GM12878 (cell line): Measurements from ENCODE around the gene ANKRD1. TPM values are rescaled to one million over a fixed set of nuclear protein-coding genes. Genes with fewer than 3 reads are reported as not detected.

Experiments used
- ATAC-seq: fragments of 200-7000 bp; cut with Tn5 transposase; 3 replicates; pipeline ENCODE4 v1.9.1; 2020; ENCODE audit warnings: mild to moderate bottlenecking, moderate library complexity
- BruUV-seq: library from RNA; stranded (reverse); fragments of 400-500 nt; replicated peaks from 2 replicates; lab custom pipeline; 2021; lab: Mats Ljungman, UMichigan
- CTCF ChIA-PET: fragments of 300-600 bp; sonication (Branson Sonifier 250); formaldehyde crosslinking; extraction: SDS; loops from one replicate; lab custom pipeline; 2021; ENCODE audit warnings: inconsistent platforms; lab: Yijun Ruan, JAX
- POLR2A ChIA-PET: fragments of 350-600 bp; formaldehyde crosslinking; extraction: SDS; loops from one replicate; lab custom pipeline; 2021; ENCODE audit warnings: inconsistent platforms; lab: Charles Lee
- RAD21 ChIA-PET: fragments of 300-600 bp; sonication (Branson Sonifier 250); formaldehyde crosslinking; loops from one replicate; lab custom pipeline; 2023; ENCODE audit warnings: antibody characterized with exemption; ENCODE audit not compliant: unreplicated experiment; lab: Charles Lee
- SMC1A ChIA-PET: fragments of 300-600 bp; sonication (Branson Sonifier 250); formaldehyde crosslinking; loops from one replicate; lab custom pipeline; 2023; ENCODE audit not compliant: unreplicated experiment, uncharacterized antibody; lab: Charles Lee
- DNase-seq: peaks from one replicate; pipeline ENCODE4 v3.0.0-alpha.2; 2011; ENCODE audit warnings: low read depth, low spot score
- FAIRE-seq: peaks from 3 replicates; lab custom pipeline; 2011; peaks lifted over from hg19 to GRCh38; lab: Jason Lieb, UNC
- H2AFZ ChIP-seq: 2 replicates; pipeline ENCODE4 v1.6.0; 2011; ENCODE audit warnings: low read depth, low read length, control low read depth; ENCODE audit not compliant: control insufficient read depth
- H3K27ac ChIP-seq: 2 replicates; pipeline ENCODE4 v1.5.1; 2011; ENCODE audit warnings: control low read depth; ENCODE audit not compliant: control insufficient read depth, insufficient read depth
- H3K27me3 ChIP-seq, 2 experiments: replicated peaks in 1 of 2; 2 replicates each; pipeline versions ENCODE4 v1.6.0 to v1.6.1; 2011; ENCODE audit warnings: low read length in 1 of 2; ENCODE audit not compliant: control insufficient read depth in 2 of 2, insufficient read depth in 2 of 2
- H3K36me3 ChIP-seq, 2 experiments: 2 replicates each; pipeline ENCODE4 v1.5.1; 2011; ENCODE audit warnings: low read length in 1 of 2; ENCODE audit not compliant: control insufficient read depth in 2 of 2, insufficient read depth in 2 of 2
- H3K4me1 ChIP-seq: 2 replicates; pipeline ENCODE4 v1.6.1; 2011; ENCODE audit warnings: mild to moderate bottlenecking, low read length, moderate library complexity, mixed read lengths; ENCODE audit not compliant: control insufficient read depth, insufficient read depth
- H3K4me2 ChIP-seq: 2 replicates; pipeline ENCODE4 v1.6.0; 2011; ENCODE audit warnings: control low read depth; ENCODE audit not compliant: control insufficient read depth, insufficient read depth
- H3K4me3 ChIP-seq: fragments of 200-600 bp; sonication (generic); 2 replicates; pipeline ENCODE4 v1.5.1; 2016
- H3K79me2 ChIP-seq: 2 replicates; pipeline ENCODE4 v1.6.0; 2011; ENCODE audit warnings: low read length; ENCODE audit not compliant: control insufficient read depth, insufficient read depth
- H3K9ac ChIP-seq: 2 replicates; pipeline ENCODE4 v1.8.0; 2011; ENCODE audit warnings: low read length, control low read depth, mixed read lengths; ENCODE audit not compliant: control insufficient read depth, insufficient read depth
- H3K9me3 ChIP-seq: replicated peaks from 3 replicates; pipeline ENCODE4 v1.5.1; 2011; ENCODE audit warnings: mild to moderate bottlenecking, low read length; ENCODE audit not compliant: control insufficient read depth, insufficient read depth
- H4K20me1 ChIP-seq: 2 replicates; pipeline ENCODE4 v1.6.0; 2011; ENCODE audit not compliant: control insufficient read depth, insufficient read depth
- DPF2 ChIP-seq: fragments of 450-650 bp; IDR thresholded peaks from 2 replicates; pipeline ENCODE4 v1.6.1; 2017; ENCODE audit warnings: mild to moderate bottlenecking
- EZH2 ChIP-seq: IDR thresholded peaks from 2 replicates; pipeline ENCODE4 v1.6.1; 2012; ENCODE audit warnings: low read depth, mild to moderate bottlenecking, control low read depth, inconsistent platforms, low read length, borderline replicate concordance; ENCODE audit not compliant: control insufficient read depth
- FOXM1 ChIP-seq: IDR thresholded peaks from 2 replicates; pipeline ENCODE4 v1.6.1; 2012; ENCODE audit warnings: low read depth, mild to moderate bottlenecking, inconsistent platforms, low read length, moderate library complexity
- LARP7 ChIP-seq: fragments of 450-650 bp; IDR thresholded peaks from 2 replicates; pipeline ENCODE4 v1.6.1; 2017; ENCODE audit warnings: mild to moderate bottlenecking
- ZNF24 ChIP-seq: fragments of 450-650 bp; IDR thresholded peaks from 2 replicates; pipeline ENCODE4 v1.6.1; 2017; ENCODE audit warnings: antibody characterized with exemption, mild to moderate bottlenecking
- WGBS: methylation state at CpG from one replicate; pipeline ENCODE4 v1.1.6; 2016; ENCODE audit warnings: low lambda C conversion rate; ENCODE audit not compliant: insufficient replicate concordance, insufficient coverage; ENCODE audit errors: missing lambda C conversion rate; 5-methylcytosine and 5-hydroxymethylcytosine counted together
- in situ Hi-C: fragments of 300-500 bp; cut with MboI; formaldehyde crosslinking; loops from 9 replicates; pipeline ENCODE4 v1.14.3; 2018; ENCODE audit warnings: mixed read lengths
- intact Hi-C: fragments of 100-400 bp; cut with micrococcal nuclease; formaldehyde crosslinking; loops from one replicate; pipeline ENCODE4 v1.14.2; 2022; ENCODE audit not compliant: unreplicated experiment
- polyA plus RNA-seq, 11 experiments: library from polyadenylated mRNA; depleted of rRNA in 4 of 11; unstranded in 6 of 11; stranded (reverse) in 5 of 11; fragments of >200 nt; fragmentation: Nextera tagmentation in 4 of 11; fragmentation: Illumina TruSeq in 1 of 11; extraction: Ambion mirVana in 4 of 11; extraction: Trizol in 1 of 11; gene quantifications; 1 replicate in 1 of 11; 2 replicates in 10 of 11; pipeline versions ENCODE4 v1.2.1 to v1.2.3, GENCODE V29; 2011 to 2016; ENCODE audit warnings: inconsistent platforms in 2 of 11, missing spikeins in 2 of 11, low read depth in 1 of 11
- total RNA-seq, 4 experiments: library from RNA; depleted of rRNA in 3 of 4; stranded (reverse); fragments of >200 nt in 3 of 4; fragmentation: Illumina TruSeq in 1 of 4; extraction: Trizol in 1 of 4; gene quantifications; 2 replicates each; pipeline versions ENCODE4 v1.2.1 to v1.2.3, GENCODE V29; 2013 to 2021

Gene ANKRD1
- total and polyA plus RNA-seq, 10 of the 15 experiments (the other 5 are each of a cell fraction or from before 2014, with no cell fraction given): not detected

DNA sequence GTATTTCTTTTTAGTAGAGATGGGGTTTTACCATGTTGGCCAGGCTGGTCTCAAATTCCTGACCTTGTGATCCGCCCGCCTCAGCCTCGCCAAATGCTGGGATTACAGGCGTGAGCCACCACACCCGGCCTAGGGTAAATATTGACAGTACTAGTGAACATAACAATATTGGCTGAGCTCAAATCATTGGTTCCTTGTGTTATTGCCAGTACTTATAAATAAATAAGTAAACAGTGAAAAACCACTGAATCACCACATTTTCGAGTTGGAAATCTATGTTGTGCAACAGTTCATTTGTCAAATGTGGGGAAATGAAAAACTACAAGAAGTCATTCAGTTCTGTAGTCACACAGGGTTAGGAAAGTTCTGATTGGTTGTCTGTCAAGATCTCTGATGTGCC lies 33.3 kb downstream of the ANKRD1 start:
- no peak for FAIRE-seq
- DNase-seq: no peak
- Histone ChIP-seq H3K9me3 (no peaks in the 10 kb centered on the region), H3K27me3 (no peaks in the 10 kb centered on the region), H3K79me2 (no peaks in the 10 kb centered on the region), H3K4me1 (no peaks in the 10 kb centered on the region), H3K36me3 (peaks cover 8 to 36% of the 10 kb centered on the region in 2 experiments), H3K27ac (no peak overlapping the region), H2AFZ (no peak overlapping the region), H3K4me3 (no peak overlapping the region)
- ChIA-PET POLR2A (no interaction called here), SMC1A (interaction anchor here (0.7 to 1.6 kb wide), 3 partner anchors 8 to 68 kb away, joined by 3 to 6 read pairs (median 3); no protein-coding TSS in a partner anchor), RAD21 (no interaction called here), CTCF (interaction anchor here (1.0 to 1.5 kb wide), 3 partner anchors 8 to 363 kb away, joined by 4 to 10 read pairs (median 6); partner anchors contain the start of gene RPP30)
- in situ Hi-C loops: loop anchor here (25.0 kb wide), 1 partner anchor 1025 kb away; the partner anchor contains the start of genes BTAF1 and FGFBP3
- no peak for ATAC-seq
- intact Hi-C loops: loop anchor here (10.0 kb wide), 1 partner anchor 747 kb away; the partner anchor contains the start of gene PPP1R3C
- 97% methylated on average over 6 of the region's 6 CpGs for WGBS
- no peak for TF ChIP-seq DPF2
- no peak for TF ChIP-seq FOXM1
- TF ChIP-seq, all 136 proteins: peak for 0
- H3K9ac ChIP-seq: no peak overlapping the region
- BruUV-seq: no TSS peak
- H3K4me2 ChIP-seq: no peak overlapping the region
- H4K20me1 ChIP-seq: no peaks in the 10 kb centered on the region

DNA sequence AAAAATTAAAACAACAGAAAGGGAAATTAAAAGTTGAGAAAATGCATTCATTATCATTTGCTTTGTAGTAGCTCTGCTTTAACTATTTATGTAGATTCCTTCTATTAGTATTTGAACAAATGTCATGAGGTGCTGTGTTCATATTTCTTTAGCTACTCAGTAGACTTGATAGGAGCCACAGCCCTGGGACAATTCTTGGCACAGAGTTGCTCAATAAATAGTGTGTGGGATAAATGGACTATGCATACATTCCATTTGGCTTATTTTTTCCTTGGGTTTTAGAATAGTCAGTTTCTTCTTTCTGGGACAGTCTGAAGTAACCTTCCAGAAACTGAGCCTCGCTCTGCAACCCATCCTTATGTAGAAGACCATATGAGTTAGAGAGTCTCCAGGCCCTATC lies 35.7 kb downstream of the ANKRD1 start:
- ATAC-seq: no peak
- no peaks in the 10 kb centered on the region for H3K79me2 ChIP-seq
- H3K4me3 ChIP-seq: no peak overlapping the region
- peaks cover 6 to 32% of the 10 kb centered on the region in 2 experiments for H3K36me3 ChIP-seq
- ChIA-PET RAD21 (no interaction called here), SMC1A (interaction anchor here (1.1 to 1.2 kb wide), 2 partner anchors 9 to 13 kb away, joined by 4 to 6 read pairs; partner anchors contain the start of gene RPP30), CTCF (interaction anchor here (1.3 kb wide), 1 partner anchor 28 kb away, joined by 3 read pairs; no protein-coding TSS in a partner anchor), POLR2A (no interaction called here)
- H2AFZ ChIP-seq: no peak overlapping the region
- BruUV-seq: no TSS peak
- FAIRE-seq: no peak
- H3K27ac ChIP-seq: no peak overlapping the region
- WGBS: 95% methylated on average over 1 of the region's 1 CpG
- no peak for DNase-seq
- intact Hi-C loops (loop anchor here (10.0 kb wide), 1 partner anchor 750 kb away; the partner anchor contains the start of gene PPP1R3C), in situ Hi-C loops (loop anchor here (25.0 kb wide), 1 partner anchor 1027 kb away; the partner anchor contains the start of genes BTAF1 and FGFBP3)
- no peaks in the 10 kb centered on the region for H4K20me1 ChIP-seq
- no peaks in the 10 kb centered on the region for H3K9me3 ChIP-seq
- H3K27me3 ChIP-seq: no peaks in the 10 kb centered on the region
- TF ChIP-seq EZH2 (no peak), ZNF24 (no peak), LARP7 (no peak)
- no peak overlapping the region for H3K9ac ChIP-seq
- H3K4me2 ChIP-seq: no peak overlapping the region
- H3K4me1 ChIP-seq: no peaks in the 10 kb centered on the region
